NCI-H2196 treated with DMSO at 0.1 percent for 48 hours (cell line): ENCODE measurements around the gene NAPB.

Source experiments
- DNase-seq: peaks from one replicate; lab custom pipeline; 2025; ENCODE audit not compliant: unreplicated experiment; lab: John Stamatoyannopoulos, UW

The NAPB gene

GRCh38 chr20:23407781-23408464 lies 13.4 kb downstream of the NAPB start:
- DNase-seq = no peak

- no peak for DNase-seq
Observed at GRCh38 chr20:23406880-23407279, 14.4 kb downstream of the NAPB start.

- no peak for DNase-seq
Observed at GRCh38 chr20:23404196-23404595, 17.1 kb downstream of the NAPB start.

GRCh38 chr20:23403751-23404150 lies 17.5 kb downstream of the NAPB start:
- DNase-seq = no peak

GRCh38 chr20:23401051-23401450 lies 20.2 kb downstream of the NAPB start:
- DNase-seq = no peak

- peak; percentile 4 for DNase-seq
Observed at GRCh38 chr20:23399568-23400241, 21.6 kb downstream of the NAPB start.

- DNase-seq = no peak
Observed at GRCh38 chr20:23397961-23398360, 23.3 kb downstream of the NAPB start.

- DNase-seq = peak; percentile 36
Observed at GRCh38 chr20:23396950-23397627, 24.2 kb downstream of the NAPB start.

GRCh38 chr20:23393996-23394775 lies 27.1 kb downstream of the NAPB start:
- no peak for DNase-seq

GRCh38 chr20:23391707-23392310 lies 29.5 kb downstream of the NAPB start:
- no peak for DNase-seq

- DNase-seq = no peak
Observed at GRCh38 chr20:23390091-23390774, 31.1 kb downstream of the NAPB start.

- no peak for DNase-seq
Observed at GRCh38 chr20:23387118-23387443, 34.2 kb downstream of the NAPB start.

- no peak for DNase-seq
Observed at GRCh38 chr20:23386304-23387117, 34.8 kb downstream of the NAPB start.

- DNase-seq = no peak
Observed at GRCh38 chr20:23381876-23382275, 39.4 kb downstream of the NAPB start.

- no peak for DNase-seq
Observed at GRCh38 chr20:23379772-23380171, 41.5 kb downstream of the NAPB start.

GRCh38 chr20:23375827-23376226 lies 45.5 kb downstream of the NAPB start:
- no peak for DNase-seq

- no peak for DNase-seq
Observed at GRCh38 chr20:23374441-23374840, 46.8 kb downstream of the NAPB start.

GRCh38 chr20:23371496-23371895 lies 49.8 kb downstream of the NAPB start:
- DNase-seq = no peak

GRCh38 chr20:23370873-23371272 lies 50.4 kb downstream of the NAPB start:
- DNase-seq = no peak

- no peak for DNase-seq
Observed at GRCh38 chr20:23370274-23370673, 51.0 kb downstream of the NAPB start.
